GM12875 (cell line): ENCODE results near the gene VPS13C.

Experiments
- H3K4me3 ChIP-seq: one replicate; pipeline ENCODE4 v1.5.1; 2011; ENCODE audit warnings: low read depth, low read length, control low read depth
- CTCF ChIP-seq: IDR thresholded peaks from 2 replicates; pipeline ENCODE4 v1.5.1; 2011; ENCODE audit warnings: low read depth, mild to moderate bottlenecking, control low read depth, inconsistent platforms, low read length, moderate library complexity, borderline replicate concordance; ENCODE audit not compliant: insufficient read depth

VPS13C gene

GRCh38 chr15:61978225-61978624 lies 82.0 kb downstream of the VPS13C start:
- TF ChIP-seq CTCF = no peak

GRCh38 chr15:61974759-61975158 lies 85.5 kb downstream of the VPS13C start:
- no peak overlapping the region for H3K4me3 ChIP-seq
- no peak for TF ChIP-seq CTCF

More at GRCh38 chr15:61978225-61978624, 82.0 kb downstream of the VPS13C start:
- H3K4me3 ChIP-seq = no peak overlapping the region

GRCh38 chr15:61974118-61974517 lies 86.1 kb downstream of the VPS13C start:
- H3K4me3 ChIP-seq = no peak overlapping the region
- TF ChIP-seq CTCF = no peak

- no peak overlapping the region for H3K4me3 ChIP-seq
- TF ChIP-seq CTCF = no peak
These were observed 108.3 kb downstream of the VPS13C start for GRCh38 chr15:61951949-61952348.

- no peak overlapping the region for H3K4me3 ChIP-seq
- TF ChIP-seq CTCF = no peak
These were observed 113.5 kb downstream of the VPS13C start for GRCh38 chr15:61946778-61947177.

GRCh38 chr15:61943992-61944391 lies 116.3 kb downstream of the VPS13C start:
- no peak overlapping the region for H3K4me3 ChIP-seq
- TF ChIP-seq CTCF = no peak

- TF ChIP-seq CTCF = no peak
These were observed 122.0 kb downstream of the VPS13C start for GRCh38 chr15:61938249-61938648.

More at GRCh38 chr15:61938249-61938648, 122.0 kb downstream of the VPS13C start:
- H3K4me3 ChIP-seq = no peak overlapping the region
